ENCODE measurements around the gene POLR2H.

Gene POLR2H

DNA sequence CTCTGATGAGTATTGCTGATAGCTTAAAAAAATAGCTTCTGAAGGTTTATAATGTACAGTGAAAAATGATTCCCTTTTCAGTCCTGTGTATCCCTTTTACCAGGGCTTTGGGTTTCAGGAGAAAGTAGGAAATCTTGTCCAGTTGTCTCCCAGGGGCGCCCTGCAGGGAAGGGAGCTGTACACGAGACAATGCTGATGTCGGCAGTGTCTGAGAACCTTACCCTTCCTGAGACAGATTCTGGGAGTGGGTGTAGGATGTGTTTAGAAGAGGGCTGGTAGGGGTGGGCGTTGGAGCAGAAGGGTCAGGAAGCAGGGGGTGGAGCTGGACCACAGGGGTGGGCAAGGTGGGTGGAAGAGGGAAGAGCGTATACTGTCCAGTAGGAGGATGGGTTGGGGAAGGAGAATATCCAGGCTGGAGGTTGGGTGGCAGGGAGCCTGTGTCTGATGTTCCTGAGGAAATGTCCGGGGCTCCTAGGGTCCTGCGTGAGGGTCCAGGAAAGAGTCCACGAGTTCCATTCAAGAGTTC is 10.8 kb downstream of the POLR2H start:
- TF ChIP-seq, protein P1, sequence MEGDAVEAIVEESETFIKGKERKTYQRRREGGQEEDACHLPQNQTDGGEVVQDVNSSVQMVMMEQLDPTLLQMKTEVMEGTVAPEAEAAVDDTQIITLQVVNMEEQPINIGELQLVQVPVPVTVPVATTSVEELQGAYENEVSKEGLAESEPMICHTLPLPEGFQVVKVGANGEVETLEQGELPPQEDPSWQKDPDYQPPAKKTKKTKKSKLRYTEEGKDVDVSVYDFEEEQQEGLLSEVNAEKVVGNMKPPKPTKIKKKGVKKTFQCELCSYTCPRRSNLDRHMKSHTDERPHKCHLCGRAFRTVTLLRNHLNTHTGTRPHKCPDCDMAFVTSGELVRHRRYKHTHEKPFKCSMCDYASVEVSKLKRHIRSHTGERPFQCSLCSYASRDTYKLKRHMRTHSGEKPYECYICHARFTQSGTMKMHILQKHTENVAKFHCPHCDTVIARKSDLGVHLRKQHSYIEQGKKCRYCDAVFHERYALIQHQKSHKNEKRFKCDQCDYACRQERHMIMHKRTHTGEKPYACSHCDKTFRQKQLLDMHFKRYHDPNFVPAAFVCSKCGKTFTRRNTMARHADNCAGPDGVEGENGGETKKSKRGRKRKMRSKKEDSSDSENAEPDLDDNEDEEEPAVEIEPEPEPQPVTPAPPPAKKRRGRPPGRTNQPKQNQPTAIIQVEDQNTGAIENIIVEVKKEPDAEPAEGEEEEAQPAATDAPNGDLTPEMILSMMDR (IDR thresholded peaks at IDR 0.05) = no peak

DNA sequence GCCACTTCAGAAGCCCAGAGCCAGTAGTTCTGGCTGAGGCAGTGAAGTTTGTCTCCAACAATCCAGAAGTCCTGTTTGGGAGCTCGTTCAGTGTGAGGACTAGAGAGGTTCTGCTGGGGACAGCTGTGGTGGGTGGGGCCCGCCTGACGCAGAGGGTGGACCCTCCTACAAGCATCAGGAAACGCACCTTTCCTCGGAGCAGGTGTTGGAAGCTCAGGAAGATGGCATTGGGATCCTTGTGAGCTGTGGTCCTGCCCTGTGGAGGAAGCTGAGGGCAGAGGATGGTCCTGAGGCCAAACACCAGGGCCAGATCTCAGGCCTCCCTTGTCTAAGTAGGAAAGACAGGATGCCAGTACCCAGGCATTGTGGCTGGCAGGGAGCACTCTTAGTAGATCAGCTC is 11.4 kb downstream of the POLR2H start:
- TF ChIP-seq, protein P1 (IDR thresholded peaks at IDR 0.05) = no peak

DNA sequence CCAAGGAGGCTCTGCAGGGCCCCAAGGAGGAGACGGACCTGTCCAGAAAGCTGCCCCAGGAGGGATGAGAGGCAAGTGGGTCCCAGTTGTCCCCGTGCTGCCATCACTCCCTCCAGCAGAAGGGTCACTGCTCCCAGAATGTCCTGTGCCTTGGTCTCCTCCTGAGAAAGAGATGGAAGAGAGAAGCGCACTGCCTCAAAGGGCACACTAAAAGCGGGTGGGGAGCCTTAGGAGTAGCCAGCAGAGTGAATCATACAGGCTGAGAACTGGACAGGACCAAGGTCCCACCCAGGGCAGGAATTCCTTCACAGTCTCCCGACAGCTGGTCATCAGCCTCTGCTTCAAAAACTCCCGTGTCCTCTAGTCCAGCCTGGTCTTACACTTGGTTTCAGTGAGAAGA is 11.9 kb downstream of the POLR2H start:
- TF ChIP-seq, protein P1 (IDR thresholded peaks at IDR 0.05) = no peak

DNA sequence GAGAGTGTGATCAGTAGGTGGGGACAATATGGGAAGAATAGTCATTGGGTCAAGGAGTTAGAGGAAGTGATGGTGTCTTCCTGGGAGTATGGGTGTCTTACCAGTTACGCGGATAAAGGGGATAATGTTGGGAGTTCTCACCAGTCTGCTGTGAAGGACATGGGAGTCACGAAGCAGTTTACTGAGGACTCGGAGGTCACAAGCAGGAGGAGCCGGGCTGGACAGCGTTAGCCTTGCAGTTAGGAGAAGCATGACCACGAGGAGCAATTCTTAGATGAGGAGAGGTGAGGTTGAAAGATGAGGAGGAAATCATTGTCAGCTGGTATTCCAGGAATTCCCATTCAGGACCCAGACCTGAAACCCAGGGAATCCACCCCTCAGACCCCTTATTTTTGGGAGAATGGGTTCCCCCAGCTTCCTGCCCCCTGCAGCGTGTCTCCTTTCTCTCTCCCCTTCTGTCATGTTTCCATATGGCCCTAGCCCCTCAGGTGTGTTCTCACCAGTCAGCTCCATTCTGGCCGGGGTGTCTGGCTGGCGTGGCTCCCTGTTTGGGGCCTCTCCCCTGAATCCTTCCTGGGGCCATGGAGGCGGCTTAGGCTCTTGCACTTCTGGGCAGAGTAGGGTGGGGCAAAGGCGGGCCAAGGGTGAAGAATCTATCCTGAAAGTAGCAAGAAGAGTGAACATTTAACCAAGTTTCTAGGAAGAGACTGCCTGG is 14.4 kb downstream of the POLR2H start:
- TF ChIP-seq, protein P1 (IDR thresholded peaks at IDR 0.05) = no peak

DNA sequence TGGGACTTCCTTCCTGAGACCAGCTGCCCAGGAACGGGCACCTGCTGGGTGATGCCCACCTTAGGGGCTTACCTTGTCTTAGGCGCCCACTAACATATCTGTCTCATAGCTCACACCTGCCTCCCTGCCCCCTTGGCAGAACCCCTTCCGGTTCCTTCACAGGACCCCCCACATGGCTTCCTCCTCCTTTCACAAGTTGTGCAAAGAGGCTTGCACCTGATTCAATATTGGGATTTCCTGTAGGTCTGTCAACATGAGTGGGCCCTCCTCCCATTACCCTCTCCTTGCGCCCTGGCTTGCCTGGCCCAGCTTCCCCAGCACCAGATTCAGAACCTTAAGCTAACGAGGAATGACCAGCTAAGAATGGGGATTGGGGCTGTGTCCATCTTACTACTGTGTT is 15.9 kb downstream of the POLR2H start:
- TF ChIP-seq, protein P1 (IDR thresholded peaks at IDR 0.05) = no peak

DNA sequence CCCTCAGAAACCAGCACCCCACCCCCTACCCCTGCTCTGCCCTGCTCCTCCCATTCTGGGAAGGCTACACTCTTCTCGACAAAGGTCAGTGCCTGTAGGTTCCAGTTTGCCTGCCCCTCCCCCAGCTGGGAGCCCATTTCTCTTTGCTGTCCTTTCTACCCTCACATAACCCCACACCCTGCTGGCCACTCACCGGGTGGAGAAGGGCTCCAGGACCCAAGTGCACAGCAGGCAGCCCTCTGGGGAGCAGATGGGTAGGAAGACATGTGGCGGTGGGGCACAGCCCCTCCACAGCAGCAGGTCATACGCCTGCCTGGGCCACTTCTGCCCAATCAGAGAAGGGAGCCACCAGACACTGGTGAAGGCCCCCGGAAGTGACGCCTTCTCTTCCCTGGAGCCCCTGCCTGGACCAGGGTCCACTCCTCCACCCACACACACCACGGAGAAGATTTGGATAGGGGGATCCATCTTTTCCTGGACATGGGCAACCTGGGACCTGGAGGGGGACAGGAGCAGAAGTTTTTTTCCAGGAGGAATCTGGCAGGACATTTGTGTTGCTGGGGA is 16.5 kb downstream of the POLR2H start, which contains the start of gene THPO:
THPO (minus strand) TSS at position 326 of the 564 bp plus-strand sequence. CDS start 1,948 bp downstream, outside the sequence.
- TF ChIP-seq, protein P1 (IDR thresholded peaks at IDR 0.05) = no peak

DNA sequence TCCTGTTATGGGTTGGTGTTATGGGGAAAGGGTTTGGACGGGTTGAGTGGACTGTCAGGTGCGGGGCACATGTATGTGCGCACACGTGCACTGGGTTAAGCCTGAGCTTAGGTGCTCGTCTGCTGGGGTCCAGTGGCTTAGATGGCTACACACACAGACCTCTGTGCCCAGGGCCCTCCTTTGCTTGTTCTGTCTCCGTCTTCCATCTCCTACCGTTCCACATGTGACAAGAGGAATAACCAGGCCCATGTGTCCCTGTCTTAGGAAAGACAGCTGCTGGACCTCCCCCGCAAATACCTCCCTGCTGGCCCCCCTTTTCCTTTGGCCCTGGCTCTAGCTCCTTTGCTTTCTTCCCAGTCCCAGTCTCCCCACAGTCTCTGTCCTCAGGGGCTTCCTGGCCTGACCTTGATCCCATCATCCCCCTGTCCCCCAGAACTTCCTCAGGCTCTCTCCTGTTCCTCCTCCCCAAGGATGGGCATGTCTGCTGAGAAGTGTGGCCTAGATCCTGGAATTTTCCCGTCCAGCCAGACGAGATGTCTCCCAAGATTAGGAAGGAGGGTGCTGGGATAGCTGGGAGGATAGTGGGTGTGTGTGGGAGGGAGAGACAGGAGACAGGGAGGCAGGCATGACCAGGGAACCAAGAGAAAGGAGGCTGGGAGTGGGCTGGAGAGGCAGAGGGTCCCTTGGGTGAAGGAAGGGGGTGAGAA is 17.3 kb downstream of the POLR2H start:
- TF ChIP-seq, protein P1 (IDR thresholded peaks at IDR 0.05) = no peak

Data from LNCAP (cell line).